GOT3 (cell line): ENCODE measurements around the gene PIKFYVE.
"Not testable (repeated sequence)": the region's sequence is repeated elsewhere in the genome, so short reads cannot be mapped to it uniquely, and the experiment has no call there.

ENCODE experiments used
- DNase-seq: peaks from one replicate; lab custom pipeline; 2025; ENCODE audit warnings: mixed read lengths; lab: John Stamatoyannopoulos, UW

PIKFYVE gene, protein sequence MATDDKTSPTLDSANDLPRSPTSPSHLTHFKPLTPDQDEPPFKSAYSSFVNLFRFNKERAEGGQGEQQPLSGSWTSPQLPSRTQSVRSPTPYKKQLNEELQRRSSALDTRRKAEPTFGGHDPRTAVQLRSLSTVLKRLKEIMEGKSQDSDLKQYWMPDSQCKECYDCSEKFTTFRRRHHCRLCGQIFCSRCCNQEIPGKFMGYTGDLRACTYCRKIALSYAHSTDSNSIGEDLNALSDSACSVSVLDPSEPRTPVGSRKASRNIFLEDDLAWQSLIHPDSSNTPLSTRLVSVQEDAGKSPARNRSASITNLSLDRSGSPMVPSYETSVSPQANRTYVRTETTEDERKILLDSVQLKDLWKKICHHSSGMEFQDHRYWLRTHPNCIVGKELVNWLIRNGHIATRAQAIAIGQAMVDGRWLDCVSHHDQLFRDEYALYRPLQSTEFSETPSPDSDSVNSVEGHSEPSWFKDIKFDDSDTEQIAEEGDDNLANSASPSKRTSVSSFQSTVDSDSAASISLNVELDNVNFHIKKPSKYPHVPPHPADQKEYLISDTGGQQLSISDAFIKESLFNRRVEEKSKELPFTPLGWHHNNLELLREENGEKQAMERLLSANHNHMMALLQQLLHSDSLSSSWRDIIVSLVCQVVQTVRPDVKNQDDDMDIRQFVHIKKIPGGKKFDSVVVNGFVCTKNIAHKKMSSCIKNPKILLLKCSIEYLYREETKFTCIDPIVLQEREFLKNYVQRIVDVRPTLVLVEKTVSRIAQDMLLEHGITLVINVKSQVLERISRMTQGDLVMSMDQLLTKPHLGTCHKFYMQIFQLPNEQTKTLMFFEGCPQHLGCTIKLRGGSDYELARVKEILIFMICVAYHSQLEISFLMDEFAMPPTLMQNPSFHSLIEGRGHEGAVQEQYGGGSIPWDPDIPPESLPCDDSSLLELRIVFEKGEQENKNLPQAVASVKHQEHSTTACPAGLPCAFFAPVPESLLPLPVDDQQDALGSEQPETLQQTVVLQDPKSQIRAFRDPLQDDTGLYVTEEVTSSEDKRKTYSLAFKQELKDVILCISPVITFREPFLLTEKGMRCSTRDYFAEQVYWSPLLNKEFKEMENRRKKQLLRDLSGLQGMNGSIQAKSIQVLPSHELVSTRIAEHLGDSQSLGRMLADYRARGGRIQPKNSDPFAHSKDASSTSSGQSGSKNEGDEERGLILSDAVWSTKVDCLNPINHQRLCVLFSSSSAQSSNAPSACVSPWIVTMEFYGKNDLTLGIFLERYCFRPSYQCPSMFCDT (N-terminal part only)

DNA sequence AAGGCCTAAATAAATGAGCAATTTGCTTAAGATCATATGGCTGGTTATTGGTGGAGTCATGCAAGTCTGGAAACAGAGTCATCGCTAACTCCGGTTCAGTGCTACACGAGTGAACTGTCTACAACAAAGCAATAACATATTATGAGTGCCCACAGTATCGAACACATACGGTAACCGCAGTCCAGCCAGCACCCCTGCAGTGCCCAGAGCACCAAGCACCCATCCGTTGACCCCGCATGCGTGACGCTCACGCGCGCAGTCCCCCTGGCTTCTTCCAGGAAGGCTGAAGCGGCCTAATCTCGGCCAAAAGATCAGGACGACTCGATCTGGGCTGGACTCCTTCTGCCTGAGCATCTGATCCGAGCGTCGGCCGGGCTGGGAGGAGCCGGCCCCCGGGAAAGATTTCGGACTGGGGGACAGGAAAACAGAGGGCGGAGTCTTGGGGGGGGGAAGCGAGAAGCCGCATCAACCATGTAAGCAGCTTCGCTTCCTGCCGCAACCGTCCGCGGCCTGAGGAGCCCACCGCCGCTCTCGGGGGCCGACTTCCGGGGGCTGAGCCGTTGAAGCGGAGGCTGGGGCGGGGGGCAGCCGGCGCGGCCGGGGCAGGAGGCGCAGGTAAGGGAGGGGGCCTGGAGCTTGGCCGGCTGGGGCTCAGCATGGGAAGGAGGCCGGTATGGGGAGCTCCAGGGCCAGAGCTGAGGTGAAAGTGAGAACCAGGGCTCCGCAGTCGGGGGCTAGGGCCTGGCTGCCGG is at the start of gene PIKFYVE:
TSS of gene PIKFYVE (plus strand) at position 455 of the 752 bp plus-strand sequence. CDS start 5,265 bp downstream, outside the sequence.
- DNase-seq: peak; percentile 86

DNA sequence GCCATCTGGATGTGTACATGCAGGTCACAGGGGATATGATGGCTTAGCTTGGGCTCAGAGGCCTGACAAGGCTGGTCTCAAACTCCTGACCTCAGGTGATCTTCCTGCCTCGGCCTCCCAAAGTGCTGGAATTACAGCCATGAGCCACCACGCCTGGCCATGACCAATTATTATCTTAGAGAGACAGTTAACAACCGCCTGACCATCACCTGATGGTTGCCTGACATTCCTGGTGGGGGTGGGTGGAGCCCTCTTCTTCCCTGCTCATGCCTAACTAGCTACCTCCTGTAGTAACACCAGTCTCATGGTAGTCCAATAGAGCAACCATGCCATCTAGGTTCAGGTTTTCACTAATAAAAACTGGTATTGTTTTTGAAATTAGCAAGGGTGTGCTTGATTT is 44.2 kb upstream of the PIKFYVE start:
- DNase-seq: not testable (repeated sequence)

DNA sequence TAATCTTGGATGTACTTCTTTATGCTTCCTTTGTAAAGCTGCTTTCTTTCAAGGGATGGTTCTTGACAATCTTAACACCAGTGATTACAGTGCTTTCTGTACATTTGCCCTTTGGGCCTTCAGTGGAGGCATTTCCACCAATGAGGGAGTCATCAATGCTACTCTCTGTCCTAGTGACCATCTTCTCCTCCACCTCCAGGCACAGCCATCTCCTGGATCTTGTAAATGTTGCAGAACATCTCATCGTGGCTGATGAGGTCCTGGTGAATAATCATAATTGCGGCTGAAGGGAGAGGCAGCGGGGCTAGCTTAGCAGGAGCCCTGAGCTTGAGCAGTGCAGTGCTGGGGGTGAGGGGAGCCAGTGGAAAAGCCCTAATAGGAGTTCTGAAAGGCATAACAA is 43.7 kb upstream of the PIKFYVE start:
- DNase-seq: peak; percentile 6

DNA sequence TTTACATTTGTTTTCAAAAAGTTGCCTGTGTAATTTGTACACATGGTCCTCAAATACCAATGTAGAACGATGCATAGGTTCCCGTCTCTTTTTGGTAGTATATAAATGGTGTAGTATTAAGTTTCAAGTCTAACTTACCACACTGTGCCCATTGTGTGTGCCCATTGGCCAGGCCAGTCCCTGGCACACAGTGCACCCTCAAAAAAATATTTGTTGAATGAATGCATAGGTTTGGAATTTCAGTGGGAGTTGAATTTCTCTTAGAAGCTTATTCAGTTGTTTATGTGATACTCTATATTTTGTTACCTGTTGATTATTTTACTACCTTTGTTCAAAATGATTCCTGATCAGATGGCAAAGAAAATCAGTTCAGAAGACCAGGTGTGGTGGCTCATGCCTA is 41.3 kb upstream of the PIKFYVE start:
- no peak for DNase-seq

DNA sequence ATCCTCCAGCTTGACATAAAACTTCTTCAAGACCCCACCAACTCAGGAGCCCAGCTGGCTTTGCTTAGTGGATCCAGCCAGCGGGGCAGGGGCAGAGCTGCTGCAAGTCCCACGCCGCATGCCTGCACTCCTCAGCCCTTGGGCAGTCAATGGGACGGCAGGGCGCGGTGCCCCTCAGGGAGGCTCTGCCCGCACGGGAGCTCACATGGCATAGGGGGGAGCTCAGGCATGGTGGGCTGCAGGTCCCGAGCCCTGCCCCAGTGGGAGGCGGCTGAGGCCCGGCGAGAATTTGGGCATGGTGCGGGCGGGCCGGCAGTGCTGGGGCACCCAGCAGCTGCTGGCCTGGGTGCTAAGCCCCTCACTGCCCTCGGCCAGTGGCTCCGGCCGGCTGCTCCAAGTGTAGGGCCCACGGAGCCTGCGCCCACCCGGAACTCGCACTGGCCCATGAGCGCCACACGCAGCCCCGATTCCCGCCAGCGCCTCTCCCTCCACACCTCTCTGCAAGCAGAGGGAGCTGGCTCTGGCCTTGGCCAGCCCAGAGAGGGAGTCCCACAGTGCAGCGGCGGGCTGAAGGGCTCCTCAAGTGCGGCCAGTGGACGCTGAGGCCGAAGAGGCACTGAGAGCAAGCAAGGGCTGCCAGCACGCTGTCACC is 38.3 kb upstream of the PIKFYVE start:
- no peak for DNase-seq

DNA sequence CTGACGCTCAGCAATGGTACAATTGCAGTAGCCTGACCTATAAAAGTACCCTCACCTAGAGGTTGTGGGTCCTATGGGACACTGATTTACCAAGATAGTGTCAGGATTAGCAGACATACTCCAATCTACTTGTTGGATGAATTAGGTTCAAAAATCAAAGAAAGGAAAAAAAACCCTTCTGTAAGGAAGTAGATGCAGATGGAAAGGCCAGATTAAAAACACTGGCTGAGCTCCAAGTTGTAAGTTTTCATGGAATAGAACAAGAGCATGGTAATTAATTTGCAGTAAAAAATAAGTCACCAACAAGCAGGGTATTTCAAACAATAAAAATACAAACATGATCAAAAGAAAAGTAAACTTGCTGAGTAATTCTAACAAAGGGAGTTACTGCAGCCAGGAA is 37.6 kb upstream of the PIKFYVE start:
- no peak for DNase-seq

DNA sequence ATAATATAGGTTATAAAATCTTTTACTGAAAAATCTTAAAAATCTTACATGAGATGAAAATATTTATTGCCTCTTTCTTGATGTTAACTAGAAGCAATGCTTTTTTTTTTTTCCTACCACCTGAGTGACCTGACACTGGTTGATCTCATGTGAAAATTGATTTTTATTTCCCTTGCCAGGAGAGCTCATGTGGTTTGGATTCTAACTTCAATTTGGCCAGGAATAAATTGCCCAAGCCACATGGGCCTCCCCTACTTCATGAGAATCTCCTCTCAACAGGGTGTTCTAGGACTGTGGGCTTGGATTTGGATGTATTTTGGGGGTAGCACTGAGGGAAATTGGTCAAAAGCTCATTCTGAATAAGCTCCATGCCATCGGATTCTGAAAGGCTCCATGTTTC is 31.3 kb upstream of the PIKFYVE start:
- DNase-seq: no peak

DNA sequence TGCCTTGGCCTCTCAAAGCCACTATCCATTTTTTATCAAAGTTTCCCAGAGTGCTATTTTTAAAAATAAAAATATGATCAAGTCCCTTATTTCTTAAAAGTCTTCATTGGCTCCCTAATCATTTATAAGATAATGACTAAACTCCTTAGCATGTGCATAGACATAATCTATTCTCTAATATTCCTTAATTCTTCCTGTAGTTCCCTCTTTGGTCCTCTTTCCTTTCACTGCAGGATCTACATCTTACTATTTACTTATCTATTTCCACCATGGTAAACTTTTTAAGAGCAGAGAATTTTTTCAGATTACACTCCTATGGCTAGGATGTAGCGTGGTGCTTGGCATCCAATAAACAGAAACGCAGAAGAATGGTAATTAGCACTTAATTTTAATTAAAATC is 30.2 kb upstream of the PIKFYVE start:
- DNase-seq: no peak

DNA sequence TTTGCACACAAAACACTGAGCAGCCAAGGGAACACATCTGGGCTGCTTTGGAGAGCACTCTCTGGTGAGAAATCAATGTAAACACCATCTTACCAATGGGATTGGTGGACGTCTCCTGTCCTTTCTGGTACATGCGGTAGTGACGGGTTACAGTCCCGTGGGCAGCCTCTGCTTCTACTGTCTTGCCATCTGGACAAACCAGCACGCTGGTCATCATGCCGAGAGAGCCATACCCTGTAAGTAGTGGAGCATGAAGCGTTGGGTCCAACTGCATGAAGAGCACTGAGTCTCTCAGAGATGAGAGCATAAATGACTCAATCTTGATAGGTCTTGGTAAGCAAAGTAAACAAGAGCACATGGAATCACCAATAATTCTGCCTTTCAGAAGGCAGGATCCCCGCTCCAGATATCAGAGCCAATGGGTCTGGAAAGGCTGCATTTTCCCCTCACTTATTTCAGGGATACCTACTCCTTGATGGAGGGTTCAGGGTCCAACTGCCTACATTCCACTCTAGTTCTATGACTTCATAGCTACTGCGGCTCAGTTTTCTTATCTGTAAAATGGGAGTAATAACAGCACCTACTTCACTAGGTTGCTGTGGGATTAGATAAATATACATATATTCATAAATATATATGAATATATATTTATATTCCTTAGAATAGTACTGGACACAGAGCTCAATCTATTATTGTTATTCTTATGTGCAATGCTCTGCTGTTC is 26.1 kb upstream of the PIKFYVE start:
- no peak for DNase-seq

DNA sequence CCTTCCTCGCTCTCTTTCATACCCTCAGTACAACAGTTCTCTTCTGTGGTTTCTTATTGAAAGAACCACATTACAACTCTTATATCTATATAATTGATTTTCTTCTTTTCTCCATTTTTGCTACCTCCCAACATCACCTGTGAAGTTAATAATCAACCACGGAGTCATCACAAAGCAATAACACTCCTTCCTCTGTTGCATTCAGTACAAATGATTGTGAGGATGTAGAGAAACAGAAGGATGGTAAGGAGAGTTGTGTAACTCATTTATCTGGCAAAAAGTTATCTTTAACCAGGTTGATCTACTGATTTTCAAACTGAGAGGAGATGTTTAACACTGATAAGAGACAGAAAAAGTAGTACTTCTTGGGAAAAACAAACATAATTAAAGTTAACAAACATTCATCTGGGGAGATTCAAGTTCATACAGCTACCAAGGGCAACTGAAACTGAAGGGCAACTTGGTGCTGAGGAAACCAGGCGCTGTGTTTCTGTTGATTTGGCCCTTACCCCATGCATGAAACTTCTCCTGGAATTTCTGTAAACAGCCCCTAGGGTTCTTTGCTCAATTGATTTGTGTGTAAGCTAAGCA is 25.3 kb upstream of the PIKFYVE start:
- DNase-seq: no peak

DNA sequence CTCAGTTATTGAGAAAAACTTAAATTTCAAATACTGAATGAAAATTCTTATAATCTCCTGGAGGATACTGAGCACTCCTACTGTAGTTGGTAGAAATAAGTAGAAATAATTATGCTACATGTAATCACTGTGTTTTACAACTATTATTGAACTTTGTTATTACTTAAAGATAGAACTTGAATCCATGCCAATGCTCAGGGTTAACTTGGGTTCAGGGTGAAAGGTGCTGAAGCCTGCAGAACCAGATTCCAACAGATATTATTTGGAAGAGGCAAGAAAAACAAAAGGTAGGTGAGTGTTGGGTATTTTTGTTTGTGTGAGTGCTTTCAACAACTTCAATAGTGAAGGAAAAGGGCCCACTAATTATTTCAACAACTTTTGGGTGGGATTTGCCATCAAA is 21.6 kb upstream of the PIKFYVE start:
- no peak for DNase-seq

DNA sequence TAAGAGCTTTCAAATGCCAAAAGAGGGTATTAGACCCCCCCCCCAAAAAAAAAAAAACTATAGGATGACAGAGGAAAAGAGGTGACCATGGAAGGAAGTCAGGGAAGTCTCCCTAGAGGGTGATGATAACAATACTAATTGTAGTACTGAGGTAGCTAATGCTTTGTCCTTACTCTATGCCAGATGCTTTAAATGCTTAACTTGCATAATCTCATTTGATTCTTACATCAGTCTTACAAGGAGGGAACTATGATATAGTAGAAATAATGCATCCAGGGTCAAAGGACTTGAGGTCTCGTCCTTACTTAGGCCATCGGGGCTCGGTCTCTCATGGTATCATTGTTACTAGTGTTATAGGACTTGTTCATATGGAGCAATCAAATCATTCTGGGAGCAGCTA is 20.3 kb upstream of the PIKFYVE start:
- DNase-seq: no peak

DNA sequence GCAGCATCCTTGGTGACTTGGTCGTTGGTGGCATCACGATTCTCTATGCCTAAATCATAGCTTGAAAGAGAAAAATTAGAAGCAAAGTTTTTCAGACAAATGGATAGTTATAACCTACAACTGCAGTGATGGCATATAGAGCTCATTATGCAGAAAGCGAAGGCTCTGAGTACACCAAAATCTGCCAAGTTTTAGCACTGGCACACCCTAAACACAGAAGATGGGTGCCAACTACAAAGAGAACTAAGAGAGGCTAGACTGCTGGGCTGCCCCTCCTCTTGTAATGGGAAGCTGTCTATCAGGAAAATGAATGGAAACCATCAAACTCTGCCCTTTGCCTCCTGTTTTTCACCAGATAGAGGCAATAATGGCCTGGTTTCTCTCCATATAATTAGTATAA is 17.5 kb upstream of the PIKFYVE start:
- DNase-seq: no peak

DNA sequence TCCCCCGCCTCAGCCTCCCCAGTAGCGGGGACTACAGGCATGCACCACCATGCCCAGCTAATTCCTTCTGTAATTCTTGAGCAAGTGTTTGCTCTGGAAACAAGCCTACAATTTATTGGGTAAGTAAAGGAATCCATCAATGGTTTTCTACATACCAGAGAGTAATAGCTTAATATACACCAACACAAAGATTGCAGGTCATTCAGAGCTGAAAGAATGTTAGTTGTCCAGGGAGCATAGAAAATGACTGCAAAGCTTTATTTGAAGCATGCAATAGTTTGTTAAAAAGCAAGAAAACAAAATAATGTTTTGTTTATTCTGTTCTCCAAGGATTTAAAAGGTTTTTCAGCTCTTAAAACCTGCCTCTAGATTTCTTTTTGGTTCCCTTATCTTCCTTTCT is 16.8 kb upstream of the PIKFYVE start:
- DNase-seq: no peak

DNA sequence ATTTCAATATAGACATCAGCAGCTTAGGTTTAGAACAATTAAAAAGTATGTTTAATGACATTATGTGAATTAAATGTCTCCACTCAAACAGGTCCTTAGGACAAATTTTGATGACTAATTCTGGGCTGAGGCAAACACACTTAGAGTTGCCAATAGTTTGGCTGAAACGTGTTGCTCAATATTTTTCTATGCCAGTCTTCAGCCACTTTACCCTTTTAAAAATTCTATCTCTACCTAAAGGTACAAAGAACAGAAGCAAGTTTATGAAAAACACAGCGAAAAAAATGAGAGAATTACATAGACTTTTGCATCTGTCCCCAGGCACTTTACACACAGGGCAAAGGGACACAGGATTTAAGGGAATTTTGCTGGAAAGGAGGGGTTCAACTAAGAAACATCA is 15.7 kb upstream of the PIKFYVE start:
- no peak for DNase-seq

DNA sequence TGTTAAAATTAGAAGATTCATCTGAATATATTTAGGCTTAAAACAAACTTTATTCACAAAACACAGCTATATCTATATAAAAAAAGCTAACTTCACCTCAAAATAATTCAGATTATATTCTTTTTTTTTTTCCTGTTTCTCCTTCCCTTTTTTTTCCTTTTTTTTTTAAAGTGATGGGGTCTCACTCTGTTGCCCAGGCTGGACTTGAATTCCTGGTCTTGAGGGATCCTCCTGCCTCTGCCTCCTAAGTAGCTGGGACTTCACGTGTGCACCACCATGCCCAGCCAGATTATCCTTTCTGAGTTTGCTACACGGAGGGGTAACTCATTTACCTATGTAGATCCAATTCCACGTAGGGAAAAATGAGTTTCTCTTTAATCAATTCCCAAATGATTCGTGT is 15.0 kb upstream of the PIKFYVE start:
- DNase-seq: no peak

DNA sequence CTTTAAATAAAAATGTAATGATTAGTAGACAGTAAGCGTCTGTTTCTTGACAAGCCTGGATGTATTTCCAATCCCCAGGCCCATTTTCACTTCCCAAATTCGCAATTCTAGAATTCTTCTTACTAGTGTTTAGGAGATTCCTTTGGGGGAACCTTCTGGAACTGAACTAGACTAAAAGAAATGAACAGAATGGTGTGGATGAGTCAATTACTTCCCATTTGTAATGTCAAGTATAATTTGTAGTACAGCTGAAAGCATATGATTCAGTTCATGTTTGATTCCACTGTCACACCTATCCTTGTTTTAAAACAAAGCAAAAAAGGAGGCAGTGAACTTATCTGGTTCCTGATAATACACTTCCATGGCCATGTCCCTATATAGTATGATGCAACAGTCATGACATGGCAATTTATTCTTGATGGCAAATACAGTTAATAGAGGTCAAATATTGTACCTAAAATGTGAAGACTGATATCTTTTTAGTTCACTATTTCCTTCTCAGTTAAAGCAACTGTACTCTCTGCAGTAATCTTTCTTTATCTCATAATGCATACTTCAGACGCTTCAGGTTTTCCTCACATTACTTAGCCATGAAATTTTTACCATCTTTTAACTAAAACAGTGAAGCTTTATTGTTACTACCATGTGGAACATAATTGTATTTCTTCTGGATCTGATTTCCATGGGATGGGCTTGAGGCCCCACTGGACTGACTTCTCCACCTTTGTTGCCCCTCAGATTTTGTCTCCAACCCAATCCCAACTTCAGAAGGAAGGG is 13.2 kb upstream of the PIKFYVE start:
- no peak for DNase-seq

DNA sequence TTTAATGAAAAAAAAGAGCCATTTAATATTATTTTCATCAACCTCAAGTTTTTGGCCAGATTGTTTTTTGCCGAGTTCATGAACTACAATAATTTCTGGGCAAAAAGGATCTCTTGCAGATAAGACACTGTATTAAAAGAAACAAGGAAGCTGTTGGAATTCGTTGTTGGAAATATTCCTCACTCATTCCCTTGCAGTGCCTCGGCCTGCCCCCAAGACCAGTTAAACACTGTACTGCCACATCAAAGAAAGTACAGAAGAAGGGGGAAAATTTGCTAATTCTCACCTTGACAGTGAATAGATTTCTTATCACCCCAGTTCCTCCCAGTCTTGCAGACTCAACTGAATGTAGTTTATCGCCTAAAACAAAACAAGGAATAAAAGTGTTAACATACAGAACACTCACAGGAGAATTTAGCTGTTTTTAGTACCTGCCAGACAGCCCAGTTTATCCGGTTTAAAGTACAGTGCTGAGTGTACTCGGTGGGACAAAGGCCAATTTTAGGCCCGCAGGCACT is 12.4 kb upstream of the PIKFYVE start:
- no peak for DNase-seq
